SK-N-SH (cell line): ENCODE measurements around the gene FGF13. TPM values are rescaled to one million over a fixed set of nuclear protein-coding genes. Genes with fewer than 3 reads are reported as not detected.

Experiments used
- CTCF ChIA-PET: fragments of 300-600, 350-600 bp; formaldehyde crosslinking; extraction: SDS; loops from one replicate; lab custom pipeline; 2021; lab: Yijun Ruan, JAX
- POLR2A ChIA-PET: fragments of 350-600 bp; sonication (Branson Sonifier 250); formaldehyde crosslinking; extraction: SDS; loops from one replicate; lab custom pipeline; 2020; ENCODE audit warnings: antibody characterized with exemption, inconsistent platforms; lab: Yijun Ruan, JAX
- DNase-seq: peaks from one replicate; pipeline ENCODE4 v3.0.0; 2012
- H2AFZ ChIP-seq: fragments of 200-600 bp; sonication (generic); 2 replicates; pipeline ENCODE4 v1.8.1; 2016; ENCODE audit warnings: antibody characterized with exemption, mild to moderate bottlenecking, low read depth
- H3F3A ChIP-seq: fragments of 200-600 bp; sonication (generic); replicated peaks from 2 replicates; pipeline ENCODE3; 2016; ENCODE audit warnings: antibody characterized with exemption, mild to moderate bottlenecking; ENCODE audit not compliant: insufficient read depth
- H3K27ac ChIP-seq, 2 experiments: fragments of 200-500 bp in 1 of 2; fragments of 200-600 bp in 1 of 2; sonication (Bioruptor generic) in 1 of 2; sonication (generic), shearing (Covaris generic) in 1 of 2; 2 replicates each; pipeline versions ENCODE4 v1.5.1 to v1.6.1; 2014 to 2016; ENCODE audit warnings: low read depth in 2 of 2, inconsistent platforms in 1 of 2, low read length in 1 of 2, mild to moderate bottlenecking in 1 of 2, mixed read lengths in 1 of 2
- H3K27me3 ChIP-seq: fragments of 200-600 bp; sonication (generic), shearing (Covaris generic); 2 replicates; pipeline ENCODE4 v1.6.1; 2016; ENCODE audit warnings: mixed run types; ENCODE audit not compliant: insufficient read depth
- H3K36me3 ChIP-seq, 2 experiments: fragments of 200-500 bp in 1 of 2; fragments of 200-600 bp in 1 of 2; sonication (Bioruptor generic) in 1 of 2; sonication (generic) in 1 of 2; replicated peaks in 1 of 2; 2 replicates each; pipeline versions ENCODE3 to v1.5.1; 2014 to 2016; ENCODE audit warnings: low read length in 1 of 2, mild to moderate bottlenecking in 1 of 2; ENCODE audit not compliant: insufficient read depth in 2 of 2, control insufficient read depth in 1 of 2
- H3K4me1 ChIP-seq, 2 experiments: fragments of 200-500 bp in 1 of 2; fragments of 200-600 bp in 1 of 2; sonication (Bioruptor generic) in 1 of 2; sonication (generic), shearing (Covaris generic) in 1 of 2; 2 replicates each; pipeline versions ENCODE4 v1.5.1 to v1.6.1; 2014 to 2016; ENCODE audit warnings: low read depth in 1 of 2, low read length in 1 of 2, mixed run types in 1 of 2; ENCODE audit not compliant: insufficient read depth in 2 of 2, control insufficient read depth in 1 of 2
- H3K4me2 ChIP-seq: fragments of 200-600 bp; sonication (generic), shearing (Covaris generic); 2 replicates; pipeline ENCODE4 v1.6.1; 2017; ENCODE audit warnings: mixed run types
- H3K4me3 ChIP-seq, 2 experiments: fragments of 200-500 bp in 1 of 2; fragments of 200-600 bp in 1 of 2; sonication (Bioruptor generic) in 1 of 2; sonication (generic), shearing (Covaris generic) in 1 of 2; 2 replicates each; pipeline versions ENCODE4 v1.5.1 to v1.8.1; 2014 to 2016; ENCODE audit warnings: low read depth in 2 of 2, inconsistent platforms in 1 of 2, low read length in 1 of 2, mild to moderate bottlenecking in 1 of 2, mixed read lengths in 1 of 2, moderate library complexity in 1 of 2
- H3K79me2 ChIP-seq: fragments of 200-600 bp; sonication (generic); 2 replicates; pipeline ENCODE4 v1.8.1; 2017; ENCODE audit warnings: mild to moderate bottlenecking; ENCODE audit not compliant: insufficient read depth
- H3K9ac ChIP-seq: fragments of 200-600 bp; sonication (generic); 2 replicates; pipeline ENCODE4 v1.6.1; 2017; ENCODE audit warnings: mixed run types
- H3K9me2 ChIP-seq: fragments of 200-600 bp; sonication (generic); 2 replicates; pipeline ENCODE4 v1.6.1; 2017; ENCODE audit warnings: mixed run types
- H3K9me3 ChIP-seq: fragments of 200-600 bp; sonication (generic); 2 replicates; pipeline ENCODE4 v1.6.1; 2017; ENCODE audit warnings: mixed run types, mild to moderate bottlenecking, moderate library complexity
- H4K20me1 ChIP-seq: fragments of 200-600 bp; sonication (generic); 2 replicates; pipeline ENCODE4 v1.6.1; 2017; ENCODE audit warnings: mild to moderate bottlenecking, mixed run types; ENCODE audit not compliant: insufficient read depth
- CHD2 ChIP-seq: fragments of 150-350 bp; IDR thresholded peaks from 2 replicates; pipeline ENCODE4 v1.6.1; 2018; ENCODE audit warnings: low read length; ENCODE audit not compliant: partially characterized antibody
- ELF1 ChIP-seq: IDR thresholded peaks from 2 replicates; pipeline ENCODE4 v1.4.0; 2012
- EZH2phosphoT487 ChIP-seq: fragments of 200-600 bp; sonication (generic); IDR thresholded peaks from 2 replicates; pipeline ENCODE4 v1.6.1; 2017; ENCODE audit warnings: low read depth, mixed run types, mild to moderate bottlenecking, antibody characterized with exemption, moderate library complexity, borderline replicate concordance
- GATA2 ChIP-seq: sonication (generic); formaldehyde crosslinking; IDR thresholded peaks from 2 replicates; pipeline ENCODE4 v1.5.0; 2020; ENCODE audit warnings: mild to moderate bottlenecking, missing genetic modification reagents
- NRF1 ChIP-seq: IDR thresholded peaks from 2 replicates; pipeline ENCODE4 v1.6.1; 2012; ENCODE audit warnings: low read depth, mild to moderate bottlenecking, low read length
- RAD21 ChIP-seq: IDR thresholded peaks from 2 replicates; pipeline ENCODE4 v1.6.1; 2012; ENCODE audit warnings: mild to moderate bottlenecking, low read length
- RCOR1 ChIP-seq: fragments of 150-350 bp; IDR thresholded peaks from 2 replicates; pipeline ENCODE4 v1.6.1; 2017; ENCODE audit warnings: antibody characterized with exemption, low read length
- SIN3A ChIP-seq: IDR thresholded peaks from 2 replicates; pipeline ENCODE4 v1.6.1; 2012; ENCODE audit warnings: low read depth, mild to moderate bottlenecking, low read length, moderate library complexity, borderline replicate concordance
- SMC3 ChIP-seq: IDR thresholded peaks from 2 replicates; pipeline ENCODE4 v1.6.1; 2012; ENCODE audit warnings: low read depth, low read length, improper control_type of control experiment
- TAF1 ChIP-seq: IDR thresholded peaks from 2 replicates; pipeline ENCODE4 v1.6.1; 2012; ENCODE audit warnings: low read depth, mild to moderate bottlenecking, low read length, moderate library complexity, borderline replicate concordance
- TCF12 ChIP-seq: IDR thresholded peaks from 2 replicates; pipeline ENCODE4 v1.4.0; 2012
- WGBS: methylation state at CpG from one replicate; pipeline ENCODE4 v1.1.6; 2017; ENCODE audit warnings: low lambda C conversion rate; 5-methylcytosine and 5-hydroxymethylcytosine counted together
- polyA plus RNA-seq, 3 experiments: library from polyadenylated mRNA; depleted of rRNA; stranded (reverse); fragments of >200 nt; gene quantifications; 2 replicates each; pipeline ENCODE4 v1.2.3, GENCODE V29; 2012
- TF ChIP-seq, protein P1 (sequence below): IDR thresholded peaks from 2 replicates; pipeline ENCODE4 v1.4.0; 2012; ENCODE audit warnings: low read depth, borderline replicate concordance
- TF ChIP-seq, protein P2 (sequence below): fragments of 150-350 bp; IDR thresholded peaks from 2 replicates; pipeline ENCODE4 v1.6.1; 2017; ENCODE audit warnings: antibody characterized with exemption, low read length, low read depth, borderline replicate concordance

Gene FGF13
- polyA plus RNA-seq (2012; rRNA removed) = 0.12 and 0.16 TPM in 2 replicates
- 0.08 and 0.10 TPM in 2 replicates for polyA plus RNA-seq (2012; cell fraction: cytosol; rRNA removed)
- 0.05 TPM in 1 of 2 replicates, not detected in the other for polyA plus RNA-seq (2012; cell fraction: nucleus; rRNA removed)

DNA sequence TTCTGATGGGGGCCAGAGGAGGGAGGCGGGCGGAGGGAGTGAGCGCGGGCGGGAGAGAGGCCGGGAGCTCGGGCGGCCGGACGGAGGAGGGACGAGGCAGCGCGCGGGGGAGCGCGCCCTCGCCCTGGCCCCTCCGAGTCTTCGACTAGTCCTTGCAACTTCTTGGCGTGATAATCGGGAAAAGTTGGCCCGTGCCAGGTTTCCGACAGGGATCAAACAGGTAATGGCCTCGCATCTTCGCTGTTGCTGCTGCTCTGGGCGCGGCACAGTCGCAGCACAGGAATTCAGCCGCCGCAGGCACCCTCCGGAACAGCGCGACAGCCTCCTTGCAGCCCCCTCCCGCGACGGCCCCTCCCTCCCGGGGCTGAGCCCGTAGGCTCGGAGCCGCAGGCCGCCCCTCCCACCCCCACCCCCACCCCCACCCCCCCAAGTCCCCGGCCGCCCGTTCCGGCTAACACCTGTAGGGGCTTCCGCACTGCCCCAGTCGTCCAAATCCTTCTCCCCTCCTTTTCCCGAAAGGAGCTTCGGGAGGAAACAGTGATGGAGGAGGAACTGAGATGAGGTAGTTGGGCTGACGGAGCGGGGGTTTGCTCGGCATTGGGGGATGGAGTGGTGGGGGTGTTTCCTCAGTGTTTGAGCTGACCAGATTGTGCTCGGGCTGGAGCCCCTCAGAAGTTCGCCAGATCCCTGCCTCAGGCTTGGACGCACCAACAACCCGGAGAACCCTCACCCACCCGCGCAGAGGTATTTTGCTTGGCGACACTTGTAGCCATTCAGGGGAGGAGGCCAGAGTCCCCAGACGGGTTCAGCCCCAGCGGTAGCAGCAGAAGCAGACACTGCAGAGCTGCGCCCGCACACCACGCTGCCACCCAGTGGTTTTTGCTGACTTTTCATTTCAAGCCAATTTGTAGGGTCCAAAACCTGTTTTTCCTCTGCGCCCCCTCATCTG, at the start of gene FGF13:
TSS of gene FGF13 (minus strand) at position 319 of the 949 bp plus-strand sequence. CDS start 714 bp downstream, outside the sequence.
- CTCF ChIA-PET = interaction anchor here (1.6 kb wide), 1 partner anchor 14 kb away, joined by 3 read pairs; no protein-coding TSS in a partner anchor

DNA sequence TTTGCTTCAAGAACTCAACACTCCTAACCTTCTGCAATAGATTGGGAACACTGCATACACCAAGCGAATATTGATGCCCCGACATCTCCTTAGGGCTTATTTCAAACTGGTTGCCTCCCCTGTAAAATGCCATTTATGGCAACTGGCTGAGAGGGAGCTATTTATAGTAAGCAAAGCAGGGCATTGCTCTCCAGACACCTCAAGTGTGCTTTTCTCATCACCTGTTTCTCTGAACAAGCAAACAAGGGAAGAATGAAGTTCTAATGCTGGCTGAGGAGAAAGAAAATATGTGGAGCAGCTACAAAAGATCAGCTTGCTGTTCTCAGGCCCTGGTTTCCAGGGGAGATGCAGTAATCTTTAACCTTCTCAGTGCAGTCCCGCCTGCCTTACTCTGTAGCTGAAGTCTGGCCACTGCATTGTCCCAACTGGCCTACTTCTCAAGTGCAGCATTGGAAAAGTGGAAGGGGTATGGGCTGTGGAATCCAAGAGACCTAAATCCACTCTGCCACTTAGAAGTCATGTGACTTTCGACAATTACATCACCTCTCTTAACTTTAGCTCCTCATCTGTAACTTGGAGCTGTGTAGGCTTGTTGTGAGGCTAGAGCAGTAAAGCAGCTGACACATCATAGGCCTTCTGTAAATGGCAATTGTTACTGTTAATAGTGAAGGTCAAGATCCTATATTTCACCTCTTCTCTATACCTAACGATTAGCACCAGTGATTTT, 47.9 kb upstream of the FGF13 start:
- 1% methylated on average over 5 of the region's 5 CpGs for WGBS
- DNase-seq = no peak
- no peaks in the 10 kb centered on the region for H4K20me1 ChIP-seq
- ChIA-PET POLR2A (no interaction called here), CTCF (interaction anchor here (1.2 to 3.1 kb wide), 4 partner anchors 12 to 22 kb away, joined by 3 to 10 read pairs (median 5); no protein-coding TSS in a partner anchor)
- TF ChIP-seq EZH2phosphoT487 = no peak
- TF ChIP-seq GATA2 (CRISPR knock-in tag) = no peak
- TF ChIP-seq TCF12 = no peak
- no peak for TF ChIP-seq NRF1
- no peak for TF ChIP-seq ELF1
- TF ChIP-seq SMC3 = no peak
- no peak for TF ChIP-seq TAF1
- TF ChIP-seq, protein P1, sequence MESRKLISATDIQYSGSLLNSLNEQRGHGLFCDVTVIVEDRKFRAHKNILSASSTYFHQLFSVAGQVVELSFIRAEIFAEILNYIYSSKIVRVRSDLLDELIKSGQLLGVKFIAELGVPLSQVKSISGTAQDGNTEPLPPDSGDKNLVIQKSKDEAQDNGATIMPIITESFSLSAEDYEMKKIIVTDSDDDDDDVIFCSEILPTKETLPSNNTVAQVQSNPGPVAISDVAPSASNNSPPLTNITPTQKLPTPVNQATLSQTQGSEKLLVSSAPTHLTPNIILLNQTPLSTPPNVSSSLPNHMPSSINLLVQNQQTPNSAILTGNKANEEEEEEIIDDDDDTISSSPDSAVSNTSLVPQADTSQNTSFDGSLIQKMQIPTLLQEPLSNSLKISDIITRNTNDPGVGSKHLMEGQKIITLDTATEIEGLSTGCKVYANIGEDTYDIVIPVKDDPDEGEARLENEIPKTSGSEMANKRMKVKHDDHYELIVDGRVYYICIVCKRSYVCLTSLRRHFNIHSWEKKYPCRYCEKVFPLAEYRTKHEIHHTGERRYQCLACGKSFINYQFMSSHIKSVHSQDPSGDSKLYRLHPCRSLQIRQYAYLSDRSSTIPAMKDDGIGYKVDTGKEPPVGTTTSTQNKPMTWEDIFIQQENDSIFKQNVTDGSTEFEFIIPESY = no peak
- TF ChIP-seq RAD21 = no peak
- no peak for TF ChIP-seq CHD2
- TF ChIP-seq, protein P2, sequence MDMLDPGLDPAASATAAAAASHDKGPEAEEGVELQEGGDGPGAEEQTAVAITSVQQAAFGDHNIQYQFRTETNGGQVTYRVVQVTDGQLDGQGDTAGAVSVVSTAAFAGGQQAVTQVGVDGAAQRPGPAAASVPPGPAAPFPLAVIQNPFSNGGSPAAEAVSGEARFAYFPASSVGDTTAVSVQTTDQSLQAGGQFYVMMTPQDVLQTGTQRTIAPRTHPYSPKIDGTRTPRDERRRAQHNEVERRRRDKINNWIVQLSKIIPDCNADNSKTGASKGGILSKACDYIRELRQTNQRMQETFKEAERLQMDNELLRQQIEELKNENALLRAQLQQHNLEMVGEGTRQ = no peak
- TF ChIP-seq SIN3A = no peak
- TF ChIP-seq, all 33 proteins: peak for 0
- no peaks in the 10 kb centered on the region for H3F3A ChIP-seq
- H3K9me3 ChIP-seq = no peaks in the 10 kb centered on the region
- no peaks in the 10 kb centered on the region; the same call in 1 of the 2 replicates for H3K27me3 ChIP-seq
- H3K79me2 ChIP-seq = no peaks in the 10 kb centered on the region
- H3K9ac ChIP-seq = no peak overlapping the region
- no peaks in the 10 kb centered on the region for H3K9me2 ChIP-seq
- no peak overlapping the region for H3K4me2 ChIP-seq
- no peaks in the 10 kb centered on the region for H3K4me1 ChIP-seq
- H3K27ac ChIP-seq = no peak overlapping the region
- H3K4me3 ChIP-seq = no peak overlapping the region
- H3K36me3 ChIP-seq = no peaks in the 10 kb centered on the region
- H2AFZ ChIP-seq = no peak overlapping the region

More for the DNA sequence above, at the start of gene FGF13:
- Histone ChIP-seq H3K4me1 (no peaks in the 10 kb centered on the region), H3K36me3 (no peaks in the 10 kb centered on the region), H3K9me2 (no peaks in the 10 kb centered on the region), H3K9ac (no peak within 1 kb of the TSS), H3K4me3 (no peak within 1 kb of the TSS), H3K4me2 (peak within 1 kb of the TSS; percentile 19; the same call in 1 of the 2 replicates), H3F3A (no peaks in the 10 kb centered on the region), H2AFZ (no peak within 1 kb of the TSS), H3K79me2 (no peaks in the 10 kb centered on the region), H3K27me3 (peaks cover 27% of the 10 kb centered on the region), H3K9me3 (no peaks in the 10 kb centered on the region), H3K27ac (no peak within 1 kb of the TSS), H4K20me1 (no peaks in the 10 kb centered on the region)
- POLR2A ChIA-PET = no interaction called here
- TF ChIP-seq RCOR1 = no peak
- DNase-seq = peak; percentile 35
- WGBS = 16% methylated on average over 30 of the region's 65 CpGs
